Skeletal muscle tissue (tissue), 4 donors: ENCODE measurements around the gene POLRMT. TPM values are rescaled to one million over a fixed set of nuclear protein-coding genes. Genes with fewer than 3 reads are reported as not detected.
"Not testable (repeated sequence)": the region's sequence is repeated elsewhere in the genome, so short reads cannot be mapped to it uniquely, and the experiment has no call there.

ENCODE experiments used
- H3K27ac ChIP-seq: one replicate; pipeline ENCODE4 v1.7.0; 2013; ENCODE audit warnings: mild to moderate bottlenecking, low read depth, low read length, inconsistent platforms
- H3K27me3 ChIP-seq, 3 donors: one replicate each; pipeline ENCODE4 v1.7.0; 2013; ENCODE audit warnings: low read length in 3 of 3; ENCODE audit not compliant: control insufficient read depth in 3 of 3, insufficient read depth in 3 of 3
- H3K36me3 ChIP-seq, 3 donors: one replicate each; pipeline ENCODE4 v1.7.0; 2013; ENCODE audit warnings: low read length in 3 of 3; ENCODE audit not compliant: control insufficient read depth in 3 of 3, insufficient read depth in 3 of 3
- H3K4me1 ChIP-seq, 3 donors: one replicate each; pipeline ENCODE4 v1.7.0; 2013; ENCODE audit warnings: low read length in 3 of 3, mild to moderate bottlenecking in 3 of 3; ENCODE audit not compliant: control insufficient read depth in 3 of 3, insufficient read depth in 3 of 3
- H3K4me3 ChIP-seq, 3 donors: one replicate each; pipeline ENCODE4 v1.7.0; 2013; ENCODE audit warnings: low read length in 3 of 3
- H3K9ac ChIP-seq, 3 donors: one replicate each; pipeline ENCODE4 v1.7.0; 2013; ENCODE audit warnings: low read length in 3 of 3, mild to moderate bottlenecking in 3 of 3, moderate library complexity in 2 of 3, low read depth in 1 of 3
- H3K9me3 ChIP-seq, 3 donors: one replicate each; pipeline ENCODE4 v1.7.0; 2013; ENCODE audit warnings: low read length in 3 of 3; ENCODE audit not compliant: control insufficient read depth in 3 of 3
- total RNA-seq: library from RNA; depleted of rRNA; stranded (reverse); fragments of >200 nt; gene quantifications from one replicate; pipeline ENCODE4 v1.2.3, GENCODE V29; 2014
- donor health status: Osteomylitis.

POLRMT gene
- total RNA-seq, 1 donor from 2014 or later: 17.7 TPM

- H3K9ac ChIP-seq, H3K4me1 ChIP-seq, H3K36me3 ChIP-seq, H3K9me3 ChIP-seq, H3K27ac ChIP-seq, H3K4me3 ChIP-seq: not testable (repeated sequence)
- peaks cover 2 to 21% (median 4%) of the 10 kb centered on the region in 3 donors for H3K27me3 ChIP-seq
Observed at GRCh38 chr19:605061-605971, 28.0 kb downstream of the POLRMT start.

- no peak overlapping the region for H3K9ac ChIP-seq
- H3K4me1 ChIP-seq: no peaks in the 10 kb centered on the region
- peaks cover 2 to 16% (median 4%) of the 10 kb centered on the region in 3 donors for H3K27me3 ChIP-seq
- no peaks in the 10 kb centered on the region for H3K36me3 ChIP-seq
- H3K27ac ChIP-seq: no peak overlapping the region
- H3K9me3 ChIP-seq: no peaks in the 10 kb centered on the region
- H3K4me3 ChIP-seq: no peak overlapping the region
Observed at GRCh38 chr19:604355-604754, 29.0 kb downstream of the POLRMT start.

GRCh38 chr19:603779-604178 lies 29.6 kb downstream of the POLRMT start:
- not testable (repeated sequence) for H3K36me3 ChIP-seq, H3K9ac ChIP-seq, H3K4me1 ChIP-seq

GRCh38 chr19:603302-603639 lies 30.1 kb downstream of the POLRMT start:
- H3K9ac ChIP-seq, H3K4me3 ChIP-seq, H3K4me1 ChIP-seq, H3K27me3 ChIP-seq, H3K27ac ChIP-seq, H3K9me3 ChIP-seq, H3K36me3 ChIP-seq: not testable (repeated sequence)

More at GRCh38 chr19:603779-604178, 29.6 kb downstream of the POLRMT start:
- not testable (repeated sequence) for H3K4me3 ChIP-seq, H3K9me3 ChIP-seq, H3K27me3 ChIP-seq, H3K27ac ChIP-seq

- H3K27me3 ChIP-seq: peaks cover 0 to 7% (median 3%) of the 10 kb centered on the region in 3 donors
- no peaks in the 10 kb centered on the region for H3K4me1 ChIP-seq
- no peak overlapping the region for H3K4me3 ChIP-seq
- no peaks in the 10 kb centered on the region for H3K36me3 ChIP-seq
- no peak overlapping the region for H3K9ac ChIP-seq
- no peak overlapping the region for H3K27ac ChIP-seq
- no peaks in the 10 kb centered on the region for H3K9me3 ChIP-seq
Observed at GRCh38 chr19:602391-603301, 30.7 kb downstream of the POLRMT start.

- Histone ChIP-seq H3K9ac (no peak overlapping the region), H3K36me3 (no peaks in the 10 kb centered on the region), H3K27me3 (peaks cover 5 to 9% (median 5%) of the 10 kb centered on the region in 3 donors), H3K9me3 (no peaks in the 10 kb centered on the region), H3K4me3 (no peak overlapping the region), H3K4me1 (no peaks in the 10 kb centered on the region), H3K27ac (no peak overlapping the region)
Observed at GRCh38 chr19:601790-602189, 31.5 kb downstream of the POLRMT start.

- Histone ChIP-seq H3K36me3 (no peaks in the 10 kb centered on the region), H3K4me1 (no peaks in the 10 kb centered on the region), H3K27ac (no peak overlapping the region), H3K27me3 (peaks cover 8 to 10% (median 9%) of the 10 kb centered on the region in 3 donors), H3K9ac (no peak overlapping the region), H3K9me3 (no peaks in the 10 kb centered on the region), H3K4me3 (no peak overlapping the region)
Observed at GRCh38 chr19:601310-601709, 32.0 kb downstream of the POLRMT start.

- Histone ChIP-seq H3K36me3 (no peaks in the 10 kb centered on the region), H3K9me3 (no peaks in the 10 kb centered on the region), H3K27ac (no peak overlapping the region), H3K4me1 (no peaks in the 10 kb centered on the region), H3K9ac (no peak overlapping the region), H3K27me3 (peaks cover 15 to 34% (median 19%) of the 10 kb centered on the region in 3 donors), H3K4me3 (no peak overlapping the region)
Observed at GRCh38 chr19:597406-598315, 35.7 kb downstream of the POLRMT start.

- H3K4me1 ChIP-seq: no peaks in the 10 kb centered on the region
- no peak overlapping the region for H3K4me3 ChIP-seq
- H3K27me3 ChIP-seq: peaks cover 24 to 48% (median 32%) of the 10 kb centered on the region in 3 donors
- no peak overlapping the region for H3K9ac ChIP-seq
- H3K9me3 ChIP-seq: no peaks in the 10 kb centered on the region
- H3K36me3 ChIP-seq: no peaks in the 10 kb centered on the region
- no peak overlapping the region for H3K27ac ChIP-seq
Observed at GRCh38 chr19:596263-596655, 37.1 kb downstream of the POLRMT start.
